NCI-H345 treated with DMSO at 0.1 percent for 48 hours (cell line): ENCODE results near the gene ANTKMT.
A peak's percentile ranks its signal among the peaks of the same experiment; 100 is the strongest.

Experiments
- DNase-seq: peaks from one replicate; lab custom pipeline; 2025; ENCODE audit not compliant: unreplicated experiment; lab: John Stamatoyannopoulos, UW

ANTKMT gene

GRCh38 chr16:714558-715476, 6.1 kb upstream of the ANTKMT start, which contains the start of gene METRN:
TSS of gene METRN (plus strand) at chr16:715118. CDS start at chr16:715290, 172 bp downstream.
- DNase-seq: peak; percentile 21

GRCh38 chr16:715477-716199, 5.3 kb upstream of the ANTKMT start:
- no peak for DNase-seq

- no peak for DNase-seq
Observed at GRCh38 chr16:716200-716568, 4.8 kb upstream of the ANTKMT start.

- DNase-seq: no peak
Observed at GRCh38 chr16:716768-717325, 4.1 kb upstream of the ANTKMT start.

GRCh38 chr16:717450-718245, 3.3 kb upstream of the ANTKMT start:
- no peak for DNase-seq

- no peak for DNase-seq
Observed at GRCh38 chr16:718389-718788, 2.6 kb upstream of the ANTKMT start.

- DNase-seq: no peak
Observed at GRCh38 chr16:718922-719321, 2.0 kb upstream of the ANTKMT start.

- peak; percentile 37 for DNase-seq
Observed at GRCh38 chr16:719815-720446, 1.0 kb upstream of the ANTKMT start.

GRCh38 chr16:720447-720989, 428 bp upstream of the ANTKMT start:
- DNase-seq: peak; percentile 64

- no peak for DNase-seq
Observed at GRCh38 chr16:721765-722540, 1.0 kb downstream of the ANTKMT start.

- no peak for DNase-seq
Observed at GRCh38 chr16:722835-723633, 2.1 kb downstream of the ANTKMT start.

- DNase-seq: no peak
Observed at GRCh38 chr16:723695-724094, 2.7 kb downstream of the ANTKMT start.

GRCh38 chr16:724188-725040, 3.5 kb downstream of the ANTKMT start:
- no peak for DNase-seq

- no peak for DNase-seq
Observed at GRCh38 chr16:725041-725376, 4.1 kb downstream of the ANTKMT start.

GRCh38 chr16:725463-726187, 4.7 kb downstream of the ANTKMT start:
- DNase-seq: peak; percentile 23

GRCh38 chr16:726188-726437, 5.2 kb downstream of the ANTKMT start:
- no peak for DNase-seq

GRCh38 chr16:726438-727290, 5.7 kb downstream of the ANTKMT start, which contains the start of the genes CCDC78 and HAGHL:
TSS of gene CCDC78 (minus strand) at chr16:726443. CDS start at chr16:726367, 76 bp downstream.
TSS of gene HAGHL (plus strand) at chr16:727106. CDS start at chr16:727510, 404 bp downstream.
- no peak for DNase-seq
